SU-DHL-6 (cell line): Measurements from ENCODE around the gene ADPRHL1.

Source experiments
- H2AFZ ChIP-seq: fragments of 200-600 bp; sonication (generic); 2 replicates; pipeline ENCODE4 v1.6.1; 2014; ENCODE audit warnings: low read depth, mild to moderate bottlenecking, moderate library complexity, mixed read lengths, antibody characterized with exemption, low read length; ENCODE audit not compliant: severe bottlenecking
- H3F3A ChIP-seq: fragments of 200-600 bp; shearing (Covaris generic); 2 replicates; pipeline ENCODE4 v1.6.0; 2016; ENCODE audit warnings: antibody characterized with exemption, mild to moderate bottlenecking; ENCODE audit not compliant: insufficient read depth
- H3K27ac ChIP-seq: fragments of 200-600 bp; sonication (generic); 2 replicates; pipeline ENCODE4 v1.5.1; 2016; ENCODE audit warnings: low read depth, mild to moderate bottlenecking, low read length, moderate library complexity, mixed read lengths
- H3K27me3 ChIP-seq: fragments of 200-600 bp; sonication (generic), shearing (Covaris generic); 2 replicates; pipeline ENCODE4 v1.6.0; 2014; ENCODE audit warnings: mild to moderate bottlenecking, low read length
- H3K36me3 ChIP-seq: fragments of 200-600 bp; sonication (generic); 2 replicates; pipeline ENCODE4 v1.6.1; 2014; ENCODE audit warnings: mild to moderate bottlenecking, low read length, mixed read lengths
- H3K4me2 ChIP-seq: fragments of 300-600, 200-600 bp; shearing (Covaris generic), sonication (generic); 2 replicates; pipeline ENCODE4 v1.6.0; 2014; ENCODE audit warnings: low read length, low read depth, mild to moderate bottlenecking; ENCODE audit not compliant: poor library complexity, severe bottlenecking
- H3K4me3 ChIP-seq: fragments of 200-600 bp; sonication (generic); 2 replicates; pipeline ENCODE4 v1.5.1; 2014; ENCODE audit warnings: antibody characterized with exemption, low read length, mild to moderate bottlenecking, mixed read lengths; ENCODE audit not compliant: insufficient read depth, poor library complexity, severe bottlenecking
- H3K79me2 ChIP-seq: fragments of 200-600 bp; sonication (generic); 2 replicates; pipeline ENCODE4 v1.6.1; 2014; ENCODE audit warnings: mild to moderate bottlenecking, low read length, moderate library complexity; ENCODE audit not compliant: insufficient read depth
- H3K9ac ChIP-seq: fragments of 200-600 bp; sonication (generic); 2 replicates; pipeline ENCODE4 v1.7.0; 2014; ENCODE audit warnings: mild to moderate bottlenecking, low read length
- H3K9me2 ChIP-seq: fragments of 200-600 bp; sonication (generic); replicated peaks from 2 replicates; pipeline ENCODE4 v1.6.1; 2014; ENCODE audit warnings: low read length; ENCODE audit not compliant: insufficient read depth
- H3K9me3 ChIP-seq: fragments of 200-600 bp; sonication (generic); 2 replicates; pipeline ENCODE4 v1.6.1; 2014; ENCODE audit warnings: low read length, mixed read lengths; ENCODE audit not compliant: insufficient read depth
- H4K20me1 ChIP-seq: fragments of 200-600 bp; sonication (generic); 2 replicates; pipeline ENCODE4 v1.6.1; 2014; ENCODE audit warnings: low read depth, mild to moderate bottlenecking, antibody characterized with exemption, low read length, moderate library complexity, mixed read lengths
- EZH2phosphoT487 ChIP-seq: fragments of 200-600 bp; sonication (generic), shearing (Covaris generic); conservative IDR thresholded peaks from 2 replicates; pipeline ENCODE4 v1.6.1; 2018; ENCODE audit warnings: mild to moderate bottlenecking, antibody characterized with exemption, low read length, moderate library complexity, mixed read lengths
- TF ChIP-seq, protein P1 (sequence below): fragments of 200-600 bp; sonication (generic); IDR thresholded peaks from one replicate; pipeline ENCODE4 v1.5.1; 2017; ENCODE audit warnings: antibody characterized with exemption, mild to moderate bottlenecking, low read length, moderate library complexity; ENCODE audit not compliant: insufficient read depth, poor library complexity, severe bottlenecking

The ADPRHL1 gene

DNA sequence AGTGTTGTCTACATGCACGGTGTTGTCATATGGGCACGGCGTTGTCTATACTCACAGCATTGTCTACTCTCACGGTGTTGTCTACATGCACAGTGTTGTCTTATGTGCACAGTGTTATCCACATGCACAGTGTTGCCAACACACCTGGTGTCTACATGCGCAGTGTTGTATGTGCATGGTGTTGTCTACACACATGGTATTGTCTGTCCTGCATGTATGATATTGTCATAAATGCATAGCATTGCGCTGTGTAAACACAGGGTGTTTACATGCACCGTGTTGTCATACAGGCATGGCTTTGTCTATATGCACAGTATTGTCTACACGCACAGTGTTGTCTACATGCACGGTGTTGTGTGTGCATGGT, 6.8 kb downstream of the ADPRHL1 start:
- Histone ChIP-seq H2AFZ (no peak overlapping the region), H3K9me3 (no peaks in the 10 kb centered on the region), H3K9ac (peak overlapping the region; percentile 41; the same call in 1 of the 2 replicates), H3K27ac (peak overlapping the region; percentile 94), H3K79me2 (peaks cover 8% of the 10 kb centered on the region; the same call in 1 of the 2 replicates), H3K4me2 (peak overlapping the region; percentile 71), H3K27me3 (no peaks in the 10 kb centered on the region), H3K36me3 (0 out of 2 replicates have a peak, but pooled peaks cover 3% of the 10 kb centered on the region), H3K4me3 (peak overlapping the region; percentile 10), H4K20me1 (no peaks in the 10 kb centered on the region), H3F3A (peaks cover 23% of the 10 kb centered on the region), H3K9me2 (no peaks in the 10 kb centered on the region)
- no peak for TF ChIP-seq EZH2phosphoT487
- TF ChIP-seq, protein P1, sequence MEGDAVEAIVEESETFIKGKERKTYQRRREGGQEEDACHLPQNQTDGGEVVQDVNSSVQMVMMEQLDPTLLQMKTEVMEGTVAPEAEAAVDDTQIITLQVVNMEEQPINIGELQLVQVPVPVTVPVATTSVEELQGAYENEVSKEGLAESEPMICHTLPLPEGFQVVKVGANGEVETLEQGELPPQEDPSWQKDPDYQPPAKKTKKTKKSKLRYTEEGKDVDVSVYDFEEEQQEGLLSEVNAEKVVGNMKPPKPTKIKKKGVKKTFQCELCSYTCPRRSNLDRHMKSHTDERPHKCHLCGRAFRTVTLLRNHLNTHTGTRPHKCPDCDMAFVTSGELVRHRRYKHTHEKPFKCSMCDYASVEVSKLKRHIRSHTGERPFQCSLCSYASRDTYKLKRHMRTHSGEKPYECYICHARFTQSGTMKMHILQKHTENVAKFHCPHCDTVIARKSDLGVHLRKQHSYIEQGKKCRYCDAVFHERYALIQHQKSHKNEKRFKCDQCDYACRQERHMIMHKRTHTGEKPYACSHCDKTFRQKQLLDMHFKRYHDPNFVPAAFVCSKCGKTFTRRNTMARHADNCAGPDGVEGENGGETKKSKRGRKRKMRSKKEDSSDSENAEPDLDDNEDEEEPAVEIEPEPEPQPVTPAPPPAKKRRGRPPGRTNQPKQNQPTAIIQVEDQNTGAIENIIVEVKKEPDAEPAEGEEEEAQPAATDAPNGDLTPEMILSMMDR, result no peak

DNA sequence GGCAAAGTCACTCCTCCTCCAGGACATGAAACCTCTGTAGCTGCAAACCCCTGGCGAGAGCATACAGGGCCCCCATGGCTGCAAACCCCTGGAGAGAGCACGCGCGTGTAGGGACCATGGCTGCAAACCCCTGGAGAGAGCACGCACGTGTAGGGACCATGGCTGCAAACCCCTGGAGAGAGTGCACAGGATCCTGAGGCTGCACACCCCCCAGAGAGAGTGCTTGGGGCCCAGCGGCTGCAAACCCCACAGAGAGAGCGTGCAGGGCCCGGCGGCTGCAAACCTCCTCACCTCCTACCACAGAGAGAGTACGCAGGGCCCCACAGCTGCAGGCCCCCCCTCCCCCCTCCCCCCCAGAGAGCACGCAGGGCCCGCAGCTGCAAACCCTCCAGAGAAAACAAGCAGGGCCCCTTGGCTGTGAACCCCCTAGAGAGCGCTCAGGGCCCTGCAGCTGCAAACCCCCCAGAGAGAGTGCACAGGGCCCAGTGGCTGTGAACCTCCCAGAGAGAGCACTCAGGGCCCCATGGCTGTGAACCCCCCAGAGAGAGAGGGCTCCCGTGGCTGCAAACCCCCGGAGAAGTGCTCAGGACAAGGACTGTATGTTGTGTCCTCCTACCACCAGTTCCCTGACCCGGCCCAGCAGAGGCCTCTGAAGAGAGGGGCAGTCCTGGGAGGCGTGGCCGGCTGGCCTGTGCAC, 7.3 kb downstream of the ADPRHL1 start:
- peak overlapping the region; percentile 66 for H2AFZ ChIP-seq
- peak overlapping the region; percentile 20 for H3K4me3 ChIP-seq
- peak overlapping the region; percentile 71 for H3K4me2 ChIP-seq
- peaks cover 8% of the 10 kb centered on the region; the same call in 1 of the 2 replicates for H3K79me2 ChIP-seq
- H3K9me3 ChIP-seq, result no peaks in the 10 kb centered on the region
- H3K27ac ChIP-seq, result peak overlapping the region; percentile 94
- H3K27me3 ChIP-seq, result no peaks in the 10 kb centered on the region
- peaks cover 23% of the 10 kb centered on the region for H3F3A ChIP-seq
- H3K9ac ChIP-seq, result peak overlapping the region; percentile 57
- TF ChIP-seq EZH2phosphoT487, result no peak
- no peaks in the 10 kb centered on the region for H4K20me1 ChIP-seq
- 0 out of 2 replicates have a peak, but pooled peaks cover 3% of the 10 kb centered on the region for H3K36me3 ChIP-seq
- H3K9me2 ChIP-seq, result no peaks in the 10 kb centered on the region

DNA sequence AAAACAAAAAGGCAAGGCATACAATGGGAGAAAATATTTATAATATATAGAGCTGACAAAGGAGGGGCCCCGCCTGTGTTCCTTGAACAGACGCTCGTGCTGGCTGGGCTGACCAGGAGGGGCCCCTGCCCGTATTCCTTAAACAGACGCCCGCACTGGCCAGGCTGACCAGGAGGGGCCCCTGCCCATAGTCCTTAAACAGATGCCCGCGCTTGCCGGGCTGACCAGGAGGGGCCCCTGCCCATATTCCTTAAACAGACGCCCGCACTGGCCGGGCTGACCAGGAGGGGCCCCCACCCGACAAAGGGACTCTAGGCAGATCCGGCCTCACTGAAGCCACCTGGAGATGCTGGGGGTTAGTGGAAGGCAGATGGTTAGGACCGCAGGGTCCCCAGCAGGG, 9.3 kb downstream of the ADPRHL1 start:
- no peak overlapping the region for H3K9ac ChIP-seq
- H3F3A ChIP-seq, result peaks cover 14% of the 10 kb centered on the region
- H3K4me3 ChIP-seq, result no peak overlapping the region
- no peak overlapping the region for H2AFZ ChIP-seq
- no peak overlapping the region for H3K4me2 ChIP-seq
- H3K9me2 ChIP-seq, result no peaks in the 10 kb centered on the region
- 0 out of 2 replicates have a peak, but pooled peaks cover 3% of the 10 kb centered on the region for H3K36me3 ChIP-seq
- no peak overlapping the region for H3K27ac ChIP-seq
- TF ChIP-seq, protein P1, result no peak
- no peak for TF ChIP-seq EZH2phosphoT487
- no peaks in the 10 kb centered on the region for H3K9me3 ChIP-seq
- peaks cover 8% of the 10 kb centered on the region; the same call in 1 of the 2 replicates for H3K79me2 ChIP-seq
- no peaks in the 10 kb centered on the region for H4K20me1 ChIP-seq
- no peaks in the 10 kb centered on the region for H3K27me3 ChIP-seq

GRCh38 chr13:113442985-113443362, 10.3 kb downstream of the ADPRHL1 start:
- Histone ChIP-seq H3K4me2 (no peak overlapping the region), H3K27ac (no peak overlapping the region), H3F3A (peaks cover 17% of the 10 kb centered on the region), H3K4me3 (no peak overlapping the region), H4K20me1 (no peaks in the 10 kb centered on the region), H3K27me3 (no peaks in the 10 kb centered on the region), H3K9me3 (no peaks in the 10 kb centered on the region), H3K9me2 (no peaks in the 10 kb centered on the region), H3K79me2 (peaks cover 5% of the 10 kb centered on the region; the same call in 1 of the 2 replicates), H2AFZ (no peak overlapping the region), H3K36me3 (0 out of 2 replicates have a peak, but pooled peaks cover 3% of the 10 kb centered on the region), H3K9ac (no peak overlapping the region)
- TF ChIP-seq EZH2phosphoT487, result no peak
- TF ChIP-seq, protein P1, result no peak
